Raji (cell line): ENCODE results near the gene CAVIN4.

Experiments
- POLR2A ChIP-seq: IDR thresholded peaks from 2 replicates; pipeline ENCODE4 v1.6.1; 2011; ENCODE audit warnings: low read depth, low read length, control low read depth; ENCODE audit not compliant: insufficient read depth

The CAVIN4 gene

DNA sequence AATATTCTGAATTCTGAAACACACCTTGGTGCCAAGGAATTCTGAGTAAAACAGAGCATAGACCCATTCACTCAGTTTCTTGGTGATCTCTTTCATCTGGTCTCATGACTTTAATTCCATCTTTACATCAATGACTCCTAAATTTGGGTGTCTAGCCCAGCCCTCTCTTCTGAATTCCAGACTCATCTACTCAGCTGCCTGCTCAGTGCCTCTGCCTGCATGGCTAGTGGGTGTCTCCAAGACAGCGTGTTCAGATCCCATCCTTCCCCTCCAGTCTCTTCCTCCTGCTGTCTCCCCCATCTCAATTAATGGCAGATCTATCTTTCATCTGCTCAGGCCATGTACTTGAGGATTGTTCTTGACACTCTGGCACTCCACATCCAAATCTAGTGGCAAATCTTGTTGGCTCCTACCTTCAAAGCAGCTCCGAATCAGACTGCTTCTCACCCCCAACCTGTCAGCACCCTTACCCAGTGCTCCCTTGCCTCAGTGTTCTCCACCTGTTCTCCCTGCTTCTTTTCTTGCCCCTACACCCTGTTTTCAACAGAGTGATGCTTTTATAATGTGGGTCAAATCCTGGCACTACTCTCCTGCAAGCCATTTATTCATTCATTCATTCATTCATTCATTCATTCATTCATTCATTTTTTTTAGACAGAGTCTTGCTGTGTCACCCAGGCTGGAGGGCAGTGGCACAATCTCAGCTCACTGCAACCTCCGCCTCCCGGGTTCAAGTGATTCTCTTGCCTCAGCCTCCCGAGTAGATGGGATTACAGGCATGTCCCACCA is 5.3 kb downstream of the CAVIN4 start:
- no peak for TF ChIP-seq POLR2A

DNA sequence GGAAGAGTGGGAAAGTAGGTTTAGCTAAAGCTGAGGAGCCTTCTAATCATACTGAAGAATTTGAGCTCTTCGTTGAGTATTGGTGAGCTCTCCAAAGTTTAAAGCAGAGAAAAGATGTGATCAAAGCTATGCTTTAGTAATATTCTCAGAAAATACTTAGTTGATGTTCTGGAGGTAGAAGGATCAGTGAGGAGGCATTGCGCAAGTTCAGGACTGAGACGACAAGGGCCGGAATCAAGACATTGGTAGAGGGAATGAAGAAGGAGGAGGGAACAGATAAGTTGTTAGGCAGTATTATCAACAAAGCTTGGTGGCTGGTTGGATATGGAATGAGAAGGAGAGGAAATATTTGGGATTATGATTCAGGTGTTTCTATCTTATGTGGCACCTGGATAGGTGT is 7.1 kb downstream of the CAVIN4 start:
- TF ChIP-seq POLR2A, result no peak

DNA sequence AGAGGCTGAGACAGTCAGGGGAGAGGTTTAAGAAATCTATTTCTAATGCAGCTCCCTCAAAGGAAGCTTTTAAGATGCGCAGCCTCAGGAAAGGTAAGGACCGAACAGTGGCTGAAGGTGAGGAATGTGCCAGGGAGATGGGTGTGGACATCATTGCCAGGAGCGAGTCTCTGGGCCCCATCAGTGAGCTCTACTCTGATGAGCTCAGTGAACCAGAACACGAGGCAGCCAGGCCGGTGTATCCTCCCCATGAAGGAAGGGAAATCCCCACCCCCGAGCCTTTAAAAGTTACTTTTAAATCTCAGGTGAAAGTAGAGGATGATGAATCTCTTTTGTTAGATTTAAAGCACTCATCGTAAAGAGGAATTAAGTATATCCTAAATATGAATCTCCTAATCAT is 8.2 kb downstream of the CAVIN4 start:
- TF ChIP-seq POLR2A, result no peak

DNA sequence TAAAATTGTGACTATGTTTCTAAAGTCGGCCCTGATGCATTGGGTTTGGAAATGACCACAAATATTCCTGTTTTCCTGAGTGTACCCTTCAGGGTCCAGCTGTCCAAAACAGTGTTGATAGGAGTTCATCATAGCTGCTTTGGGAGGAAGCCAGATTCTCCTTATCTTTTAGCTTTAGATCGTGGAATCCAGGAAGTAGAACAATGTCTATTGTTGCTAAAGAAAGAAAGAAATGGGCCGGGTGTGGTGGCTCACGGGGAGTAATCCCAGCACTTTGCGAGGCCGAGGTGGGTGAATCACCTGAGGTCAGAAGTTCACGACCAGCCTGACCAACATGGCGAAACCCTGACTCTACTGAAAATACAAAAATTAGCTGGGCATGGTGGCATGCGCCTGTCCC is 9.5 kb downstream of the CAVIN4 start:
- TF ChIP-seq POLR2A, result no peak

DNA sequence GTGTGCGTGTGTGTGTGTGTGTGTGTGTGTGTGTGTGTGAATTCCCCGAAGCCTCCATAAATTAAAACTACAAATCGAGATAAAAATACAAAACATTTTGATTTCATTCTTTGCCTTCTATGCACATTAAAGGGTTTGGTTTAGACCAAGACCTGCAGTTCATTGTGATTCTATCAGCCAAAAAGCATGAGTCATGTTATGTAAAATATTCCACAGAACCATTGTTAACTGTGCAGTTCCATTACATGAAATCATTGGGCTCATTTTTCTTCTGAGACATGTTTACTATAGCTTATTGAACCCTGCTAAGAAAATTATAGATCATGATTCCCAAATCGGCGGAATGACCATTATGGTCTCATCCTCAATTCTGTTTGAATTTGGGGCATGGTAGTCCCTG is 11.7 kb downstream of the CAVIN4 start:
- no peak for TF ChIP-seq POLR2A

DNA sequence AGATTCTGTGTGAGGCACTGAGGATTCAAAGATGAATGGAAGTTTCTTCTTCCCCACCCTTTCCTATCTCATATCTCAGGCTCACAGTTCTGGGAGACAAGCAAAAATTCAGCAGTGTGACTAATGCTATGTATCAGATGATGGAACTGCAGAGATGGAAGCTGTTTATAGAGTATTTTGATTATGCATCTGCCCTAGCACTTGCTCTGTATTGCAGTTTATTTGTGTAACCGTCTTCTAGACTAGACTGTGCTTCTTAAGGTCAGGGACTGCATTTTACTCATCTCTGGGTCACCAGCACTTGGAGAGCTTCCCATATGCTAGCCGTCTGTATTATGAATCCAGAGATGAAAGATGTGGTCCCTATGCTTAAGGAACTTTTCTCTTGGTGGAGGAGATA is 12.6 kb downstream of the CAVIN4 start:
- no peak for TF ChIP-seq POLR2A

DNA sequence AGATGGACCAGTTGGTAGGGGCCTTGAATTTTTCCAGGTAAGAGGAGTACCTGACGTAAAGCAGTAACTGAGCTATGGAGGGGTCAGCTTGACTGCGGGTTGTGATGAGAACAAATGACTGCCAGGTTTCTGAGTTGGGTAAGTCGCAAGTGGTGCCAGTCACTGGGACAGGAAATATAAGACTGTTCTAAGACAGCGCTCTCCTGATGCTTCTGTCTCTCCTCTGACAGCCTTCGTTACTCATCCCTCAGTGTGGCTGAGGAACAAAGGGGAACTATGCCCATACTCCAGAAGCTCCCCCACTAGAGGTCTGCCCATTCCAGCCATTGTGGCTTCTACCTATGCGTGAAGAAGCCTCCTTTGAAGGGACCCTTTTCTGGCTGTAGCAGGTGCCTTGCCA is 13.3 kb downstream of the CAVIN4 start:
- no peak for TF ChIP-seq POLR2A

DNA sequence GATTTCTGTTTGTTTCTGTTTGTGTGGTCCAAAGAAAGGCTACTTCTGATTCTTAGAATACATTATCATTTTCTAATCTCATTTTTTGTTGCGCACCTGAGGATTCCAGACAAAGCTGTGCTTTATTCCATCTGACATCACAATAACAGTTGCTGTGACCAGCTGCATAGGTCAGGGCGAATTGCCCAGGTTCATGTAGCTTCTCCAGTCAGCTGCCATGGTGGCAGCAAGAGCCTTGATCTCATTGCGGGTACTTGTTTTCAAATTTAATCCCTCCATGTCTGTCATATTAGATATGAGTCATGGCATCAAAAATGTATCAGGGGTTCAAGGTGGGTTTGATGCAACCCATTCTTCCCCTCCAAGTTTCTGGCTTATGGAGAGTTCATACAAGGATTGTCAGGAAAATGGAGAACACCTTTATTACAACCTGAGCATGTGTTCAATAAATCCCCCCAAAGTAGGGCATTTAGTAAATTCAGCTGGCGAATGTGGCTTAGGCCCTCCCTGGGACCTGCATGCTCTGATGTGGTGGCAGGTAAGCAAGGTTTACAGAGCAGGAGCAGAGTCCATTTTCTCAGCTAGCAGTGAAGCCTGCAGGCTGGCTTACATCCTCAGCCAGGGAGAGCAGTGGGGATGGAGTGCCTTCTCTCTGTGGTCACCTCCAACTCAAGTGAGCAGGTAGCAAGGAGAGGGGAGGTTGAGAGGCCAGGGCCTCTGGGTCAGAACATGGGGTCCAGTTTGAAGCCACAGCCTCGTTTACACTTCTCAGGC is 13.9 kb downstream of the CAVIN4 start:
- TF ChIP-seq POLR2A, result no peak

DNA sequence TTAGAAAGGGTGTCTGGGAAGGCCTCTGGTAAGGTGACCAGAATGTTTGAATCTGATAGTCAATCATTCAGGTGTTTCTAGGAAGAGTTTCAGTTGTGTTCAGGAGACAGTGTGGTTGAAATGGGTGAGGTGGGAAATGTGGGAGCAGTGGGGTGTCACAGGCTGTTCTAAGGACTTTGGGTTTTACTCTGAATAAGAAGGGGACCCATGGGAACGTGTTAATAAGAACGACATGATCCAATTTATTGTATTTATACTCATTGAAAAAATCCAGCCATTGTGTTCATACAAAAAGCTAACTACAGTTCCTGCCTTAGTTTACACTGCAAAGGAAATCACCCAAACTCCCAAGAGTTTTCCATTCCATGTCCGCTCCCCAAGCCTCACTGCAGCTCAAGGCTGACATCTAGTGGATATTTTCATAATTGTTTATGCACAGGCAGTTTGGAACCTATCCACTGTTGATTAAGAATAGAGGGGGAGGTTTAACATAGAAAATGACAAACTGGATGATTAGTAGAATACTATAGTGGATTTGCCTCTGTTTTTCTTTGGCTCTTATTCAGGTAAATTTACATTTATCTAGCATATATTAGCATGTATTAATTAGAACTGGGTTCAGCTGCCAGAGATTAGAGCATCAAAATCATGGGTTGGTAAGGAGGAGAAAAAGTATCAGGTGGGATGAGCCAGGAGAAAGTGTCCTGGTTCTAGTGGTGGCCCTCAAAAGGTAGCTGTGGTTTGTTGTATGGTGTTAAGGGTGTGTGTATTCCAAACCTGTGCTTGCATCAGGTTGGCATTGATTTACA is 17.7 kb downstream of the CAVIN4 start:
- TF ChIP-seq POLR2A, result no peak

DNA sequence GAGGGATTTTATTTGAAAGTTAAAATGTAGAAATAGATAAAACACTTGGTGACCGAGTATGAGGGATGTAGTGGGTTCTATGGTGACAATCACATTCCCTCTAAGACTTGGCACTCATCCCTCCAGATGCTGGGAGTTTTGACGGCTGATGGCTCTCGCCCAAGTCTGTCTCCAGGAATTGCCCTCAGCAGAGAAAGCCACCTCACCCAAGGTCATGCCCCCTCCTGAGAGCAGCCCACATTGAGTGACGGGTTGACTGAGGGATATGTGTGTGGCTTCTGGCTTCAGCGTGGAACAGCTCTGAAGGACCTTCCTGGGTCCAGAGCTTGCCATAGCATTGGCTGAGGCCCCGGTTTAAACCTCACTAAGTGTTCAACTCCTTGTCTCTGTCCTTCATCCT is 19.4 kb downstream of the CAVIN4 start:
- no peak for TF ChIP-seq POLR2A

DNA sequence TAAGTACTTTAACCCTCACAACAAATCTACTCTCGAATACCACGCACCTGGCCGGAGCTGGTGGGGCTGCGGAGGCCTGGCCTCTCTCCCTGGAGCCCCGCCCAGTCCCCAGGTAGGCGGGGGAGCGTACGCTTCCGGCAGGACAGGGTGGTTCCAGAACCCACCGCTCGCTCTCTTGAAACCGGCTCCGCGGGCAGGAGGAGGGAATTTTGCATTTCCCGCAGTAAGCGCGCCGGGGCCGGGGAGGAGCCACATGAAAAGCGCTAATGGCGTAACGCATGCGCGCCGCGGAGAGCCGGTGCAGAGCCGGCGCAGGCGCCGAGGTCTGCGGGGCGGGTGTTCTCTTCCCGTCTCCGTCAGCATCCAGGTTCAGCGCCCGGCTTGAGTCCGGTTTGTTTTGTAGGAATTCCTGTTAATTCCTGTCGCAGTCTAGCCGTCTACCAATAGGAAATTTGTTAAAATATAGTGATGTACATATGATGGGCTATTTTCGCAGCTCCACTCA is 20.8 kb downstream of the CAVIN4 start:
- TF ChIP-seq POLR2A, result no peak

DNA sequence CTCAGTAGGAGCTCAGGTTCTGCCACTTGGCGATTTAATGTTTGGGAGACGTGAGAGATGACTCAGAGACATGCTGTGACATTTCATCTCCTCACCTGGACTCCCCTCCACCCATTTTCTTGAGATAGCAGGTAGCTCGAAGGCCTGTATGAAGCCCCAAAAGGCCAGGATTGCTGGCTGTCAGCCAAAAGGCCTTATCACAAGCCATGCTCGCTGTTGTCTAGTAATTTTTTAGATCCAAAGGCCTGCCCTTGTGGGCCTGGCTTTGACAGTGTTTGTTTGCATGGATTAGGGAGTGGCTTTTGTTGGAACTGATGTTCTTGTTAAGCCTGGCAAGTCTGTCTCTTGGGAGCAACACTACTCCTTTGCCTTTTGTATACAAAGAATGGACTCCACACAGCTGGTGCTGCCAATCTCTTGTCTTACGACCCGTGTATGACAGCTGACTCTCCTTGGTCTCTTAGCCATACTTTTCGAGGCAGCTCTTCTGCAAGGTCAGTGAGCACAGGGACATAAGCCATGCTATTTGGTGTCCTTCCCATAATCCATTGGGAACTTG is 22.7 kb downstream of the CAVIN4 start:
- TF ChIP-seq POLR2A, result no peak

DNA sequence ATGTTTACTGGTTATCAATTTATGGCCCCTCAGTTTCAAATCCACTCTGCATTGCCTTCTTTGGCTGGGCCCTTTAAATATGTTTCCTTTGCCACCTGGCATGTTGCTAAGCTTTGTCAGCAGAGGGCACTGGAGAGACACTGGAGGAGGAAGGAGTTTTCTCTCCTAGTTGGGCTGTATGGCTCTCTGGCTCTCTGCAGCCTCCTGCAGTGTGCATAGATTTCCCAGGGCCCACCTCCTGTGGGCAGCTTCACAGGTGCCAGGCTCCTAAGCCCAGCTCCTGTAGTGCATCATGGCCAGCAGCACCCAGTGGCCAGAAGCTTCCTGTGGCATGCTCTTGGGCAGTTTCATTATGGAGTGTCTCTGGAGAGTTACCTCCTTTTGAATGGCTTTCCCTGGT is 23.3 kb downstream of the CAVIN4 start:
- TF ChIP-seq POLR2A, result no peak

DNA sequence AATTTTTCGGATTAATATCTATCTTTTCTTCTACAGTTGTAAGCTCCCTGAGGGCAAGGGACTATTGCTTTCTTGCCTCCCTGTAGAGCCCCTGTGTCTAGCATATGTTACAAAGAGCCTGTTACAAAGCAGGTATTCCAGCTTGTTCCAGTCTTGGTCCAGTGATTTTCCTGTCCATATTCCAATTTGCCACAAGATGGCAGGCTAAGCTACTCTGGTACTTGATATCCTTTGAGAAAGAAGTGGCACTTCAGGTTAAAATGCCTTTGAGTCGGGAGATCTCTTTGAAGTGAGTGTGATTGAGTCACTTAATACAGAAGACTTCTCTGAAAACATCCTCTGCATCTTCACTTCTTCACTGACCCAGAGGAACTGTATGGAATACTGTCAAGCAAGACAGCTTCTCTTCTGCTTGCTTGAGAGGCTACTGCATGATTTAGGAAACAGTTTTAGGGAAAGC is 24.5 kb downstream of the CAVIN4 start:
- no peak for TF ChIP-seq POLR2A

DNA sequence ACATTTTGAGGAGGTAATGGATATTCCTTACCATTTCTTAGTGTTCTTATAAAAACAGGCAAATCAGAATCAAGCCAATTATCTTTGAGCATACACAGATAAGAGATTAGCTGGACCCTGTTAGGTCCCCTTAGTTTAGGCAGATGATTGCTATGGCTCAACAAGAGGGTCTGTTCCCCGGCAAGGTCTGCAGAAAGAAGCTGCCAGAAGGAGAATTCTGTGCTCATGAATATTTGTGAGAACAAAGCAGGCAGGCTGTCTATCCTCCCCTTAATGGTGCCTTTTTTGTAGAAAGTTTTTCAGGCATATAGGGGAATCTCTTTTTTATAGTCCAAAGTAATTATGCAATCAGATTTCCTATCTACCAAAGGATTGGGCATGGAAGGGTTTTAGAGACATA is 27.5 kb downstream of the CAVIN4 start:
- no peak for TF ChIP-seq POLR2A

DNA sequence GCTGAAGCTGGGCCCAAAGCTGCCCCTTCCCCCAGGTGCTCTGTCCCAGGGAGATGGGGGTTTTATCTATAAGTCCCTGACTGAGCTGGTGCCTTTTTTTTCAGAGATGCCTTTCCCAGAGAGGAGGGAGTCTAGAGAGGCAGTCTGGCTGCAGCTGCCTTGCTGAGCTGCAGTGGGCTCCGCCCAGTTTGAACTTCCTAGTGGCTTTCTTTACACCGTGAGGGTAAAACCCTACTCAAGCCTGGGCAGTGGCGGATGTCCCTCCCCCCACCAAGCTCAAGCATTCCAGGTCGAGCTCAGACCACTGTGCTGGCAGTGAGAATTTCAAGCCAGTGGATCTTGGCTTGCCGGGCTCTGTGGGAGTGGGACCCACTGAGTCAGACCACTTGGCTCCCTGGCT is 41.3 kb downstream of the CAVIN4 start:
- TF ChIP-seq POLR2A, result no peak

DNA sequence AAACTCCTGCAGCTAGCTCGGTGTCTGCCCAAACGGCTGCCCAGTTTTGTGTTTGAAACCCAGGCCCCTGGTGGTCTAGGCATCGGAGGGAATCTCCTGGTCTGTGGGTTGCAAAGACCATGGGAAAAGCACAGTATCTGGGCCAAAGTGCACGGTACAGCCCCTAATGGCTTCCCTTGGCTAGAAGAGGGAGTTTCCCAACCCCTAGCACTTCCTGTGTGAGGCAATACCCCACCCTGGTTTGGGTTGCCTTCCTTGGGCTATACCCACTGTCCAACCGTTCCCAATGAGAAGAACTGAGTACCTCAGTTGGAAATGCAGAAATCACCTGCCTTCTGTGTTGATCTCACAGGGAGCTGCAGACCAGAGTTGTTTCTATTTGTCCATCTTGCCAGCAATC is 41.8 kb downstream of the CAVIN4 start:
- TF ChIP-seq POLR2A, result no peak
